Mammary epithelial cell (primary cell): ENCODE measurements around the gene IFI27L1.

Source experiments
- EZH2 ChIP-seq: IDR thresholded peaks from 2 replicates; pipeline ENCODE4 v1.6.1; 2012; ENCODE audit warnings: low read length, inconsistent platforms, borderline replicate concordance
- TF ChIP-seq, protein P1 (sequence below), 2 donors: IDR thresholded peaks in 1 of 2; conservative IDR thresholded peaks in 1 of 2; 2 replicates each; pipeline ENCODE4 v1.5.1; 2011 to 2012; ENCODE audit warnings: inconsistent platforms in 2 of 2, low read length in 2 of 2, mild to moderate bottlenecking in 2 of 2, control low read depth in 1 of 2, low read depth in 1 of 2; ENCODE audit not compliant: insufficient read depth in 1 of 2; ENCODE audit errors: extremely low read depth in 1 of 2

DNA sequence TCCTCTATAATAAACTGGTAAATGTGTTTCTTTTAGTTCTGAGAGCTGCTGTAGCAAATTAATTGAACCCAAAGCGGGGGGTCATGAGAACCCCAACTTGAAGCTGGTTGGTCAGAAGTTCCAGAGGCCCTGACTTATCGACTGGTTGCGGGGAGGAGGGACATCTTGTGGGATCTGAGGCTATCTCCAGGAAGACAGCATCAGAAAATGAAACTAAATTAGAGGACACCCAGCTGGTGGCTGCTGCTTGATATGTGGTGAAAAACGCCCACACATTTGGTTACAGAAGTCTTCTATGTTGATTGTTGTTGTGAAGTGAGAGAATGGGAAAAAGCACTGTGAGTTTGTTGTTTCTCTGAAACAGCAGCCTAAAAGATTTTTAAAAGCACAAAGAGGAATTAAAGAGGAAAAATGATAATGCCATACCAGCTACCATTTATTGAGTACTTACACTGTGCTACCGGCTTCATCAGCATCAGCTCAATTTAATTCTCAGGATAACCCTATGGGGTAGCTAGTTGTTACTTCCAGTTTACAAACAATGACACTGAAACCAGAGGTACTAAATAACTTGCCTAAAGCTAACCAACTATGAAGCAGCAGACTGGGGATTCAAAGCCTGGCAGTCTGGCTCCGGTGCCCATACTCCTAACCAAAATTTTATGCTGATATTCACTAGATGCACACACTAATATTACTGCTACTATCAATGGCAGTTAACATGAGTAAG, 24.4 kb upstream of the IFI27L1 start:
- TF ChIP-seq, protein P1, sequence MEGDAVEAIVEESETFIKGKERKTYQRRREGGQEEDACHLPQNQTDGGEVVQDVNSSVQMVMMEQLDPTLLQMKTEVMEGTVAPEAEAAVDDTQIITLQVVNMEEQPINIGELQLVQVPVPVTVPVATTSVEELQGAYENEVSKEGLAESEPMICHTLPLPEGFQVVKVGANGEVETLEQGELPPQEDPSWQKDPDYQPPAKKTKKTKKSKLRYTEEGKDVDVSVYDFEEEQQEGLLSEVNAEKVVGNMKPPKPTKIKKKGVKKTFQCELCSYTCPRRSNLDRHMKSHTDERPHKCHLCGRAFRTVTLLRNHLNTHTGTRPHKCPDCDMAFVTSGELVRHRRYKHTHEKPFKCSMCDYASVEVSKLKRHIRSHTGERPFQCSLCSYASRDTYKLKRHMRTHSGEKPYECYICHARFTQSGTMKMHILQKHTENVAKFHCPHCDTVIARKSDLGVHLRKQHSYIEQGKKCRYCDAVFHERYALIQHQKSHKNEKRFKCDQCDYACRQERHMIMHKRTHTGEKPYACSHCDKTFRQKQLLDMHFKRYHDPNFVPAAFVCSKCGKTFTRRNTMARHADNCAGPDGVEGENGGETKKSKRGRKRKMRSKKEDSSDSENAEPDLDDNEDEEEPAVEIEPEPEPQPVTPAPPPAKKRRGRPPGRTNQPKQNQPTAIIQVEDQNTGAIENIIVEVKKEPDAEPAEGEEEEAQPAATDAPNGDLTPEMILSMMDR (conservative IDR thresholded peaks at IDR 0.05 in 1 of 2, IDR thresholded peaks at IDR 0.05 in 1 of 2; ENCODE audit: extremely low read depth in 1 of 2, insufficient read depth in 1 of 2, low read depth in 1 of 2, low read length in 2 of 2), result no peak
- TF ChIP-seq EZH2, result no peak
